RWPE1 (cell line): ENCODE results near the gene PLA2G4D.

Experiments used
- CTCF ChIA-PET: fragments of 350-600 bp; sonication (Branson Sonifier 250); formaldehyde crosslinking; extraction: SDS; loops from one replicate; lab custom pipeline; 2021; lab: Yijun Ruan, JAX
- POLR2A ChIA-PET: fragments of 400-600 bp; formaldehyde crosslinking; extraction: SDS; loops from one replicate; lab custom pipeline; 2020; ENCODE audit warnings: antibody characterized with exemption; ENCODE audit not compliant: low non-redundant PET; lab: Yijun Ruan, JAX
- DNase-seq: peaks from one replicate; pipeline ENCODE4 v3.0.0; 2012; ENCODE audit warnings: low spot score
- H3K27ac ChIP-seq: fragments of 450-650 bp; 2 replicates; pipeline ENCODE4 v1.5.1; 2017
- TF ChIP-seq, protein P1 (sequence below): fragments of 450-650 bp; conservative IDR thresholded peaks from 2 replicates; pipeline ENCODE4 v1.5.1; 2017; ENCODE audit warnings: low read depth, mild to moderate bottlenecking

PLA2G4D gene, protein sequence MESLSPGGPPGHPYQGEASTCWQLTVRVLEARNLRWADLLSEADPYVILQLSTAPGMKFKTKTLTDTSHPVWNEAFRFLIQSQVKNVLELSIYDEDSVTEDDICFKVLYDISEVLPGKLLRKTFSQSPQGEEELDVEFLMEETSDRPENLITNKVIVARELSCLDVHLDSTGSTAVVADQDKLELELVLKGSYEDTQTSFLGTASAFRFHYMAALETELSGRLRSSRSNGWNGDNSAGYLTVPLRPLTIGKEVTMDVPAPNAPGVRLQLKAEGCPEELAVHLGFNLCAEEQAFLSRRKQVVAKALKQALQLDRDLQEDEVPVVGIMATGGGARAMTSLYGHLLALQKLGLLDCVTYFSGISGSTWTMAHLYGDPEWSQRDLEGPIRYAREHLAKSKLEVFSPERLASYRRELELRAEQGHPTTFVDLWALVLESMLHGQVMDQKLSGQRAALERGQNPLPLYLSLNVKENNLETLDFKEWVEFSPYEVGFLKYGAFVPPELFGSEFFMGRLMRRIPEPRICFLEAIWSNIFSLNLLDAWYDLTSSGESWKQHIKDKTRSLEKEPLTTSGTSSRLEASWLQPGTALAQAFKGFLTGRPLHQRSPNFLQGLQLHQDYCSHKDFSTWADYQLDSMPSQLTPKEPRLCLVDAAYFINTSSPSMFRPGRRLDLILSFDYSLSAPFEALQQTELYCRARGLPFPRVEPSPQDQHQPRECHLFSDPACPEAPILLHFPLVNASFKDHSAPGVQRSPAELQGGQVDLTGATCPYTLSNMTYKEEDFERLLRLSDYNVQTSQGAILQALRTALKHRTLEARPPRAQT

DNA sequence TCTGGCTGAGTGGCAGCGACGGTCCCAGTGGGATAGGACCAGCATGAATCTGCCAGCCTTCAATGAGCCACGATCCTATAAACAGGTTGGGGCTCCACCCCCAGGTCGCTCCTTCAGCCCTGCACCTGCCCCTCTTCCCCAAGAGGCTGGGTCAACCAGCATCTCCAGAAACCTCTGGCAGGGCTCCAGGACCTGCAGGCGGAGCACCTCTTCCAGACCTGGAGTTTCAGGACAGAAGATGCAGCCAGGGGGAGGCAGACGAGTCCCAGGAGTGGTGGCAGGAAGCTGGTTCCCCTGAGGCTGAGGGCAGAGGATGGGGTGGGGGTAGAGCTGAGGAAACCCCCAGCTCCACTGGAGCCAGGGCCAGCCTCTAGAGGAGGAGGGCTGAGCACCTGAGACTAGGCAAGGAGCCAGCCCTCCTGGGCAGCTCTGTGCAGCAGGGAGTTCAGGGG, at the start of gene PLA2G4D:
PLA2G4D (minus strand) TSS at position 51 of the 452 bp plus-strand sequence. CDS start 103 bp downstream, outside the sequence.
- CTCF ChIA-PET, result interaction anchor here (0.6 to 4.4 kb wide), 7 partner anchors 9 to 43 kb away, joined by 3 to 24 read pairs (median 6); no protein-coding TSS in a partner anchor
- POLR2A ChIA-PET, result no interaction called here
- DNase-seq, result no peak

DNA sequence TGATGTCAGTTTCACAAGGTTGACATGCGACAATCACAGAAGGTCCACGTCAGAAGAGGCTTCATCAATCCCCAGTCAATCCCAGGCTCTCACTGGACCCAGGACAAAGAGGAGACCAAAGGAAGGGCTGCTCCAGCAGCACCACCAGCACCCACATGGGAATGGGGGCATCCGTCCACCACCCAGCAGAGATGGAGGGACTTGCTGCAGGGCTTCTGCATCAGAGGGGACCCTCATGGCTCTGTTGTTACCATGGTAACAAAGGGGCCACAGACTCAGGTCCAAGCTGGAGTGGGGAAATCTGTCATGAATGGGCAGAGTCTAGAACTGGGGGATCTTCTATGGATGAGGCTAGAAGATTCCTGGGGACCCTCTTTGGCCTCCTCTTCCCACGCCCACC, 49.0 kb upstream of the PLA2G4D start:
- TF ChIP-seq, protein P1, sequence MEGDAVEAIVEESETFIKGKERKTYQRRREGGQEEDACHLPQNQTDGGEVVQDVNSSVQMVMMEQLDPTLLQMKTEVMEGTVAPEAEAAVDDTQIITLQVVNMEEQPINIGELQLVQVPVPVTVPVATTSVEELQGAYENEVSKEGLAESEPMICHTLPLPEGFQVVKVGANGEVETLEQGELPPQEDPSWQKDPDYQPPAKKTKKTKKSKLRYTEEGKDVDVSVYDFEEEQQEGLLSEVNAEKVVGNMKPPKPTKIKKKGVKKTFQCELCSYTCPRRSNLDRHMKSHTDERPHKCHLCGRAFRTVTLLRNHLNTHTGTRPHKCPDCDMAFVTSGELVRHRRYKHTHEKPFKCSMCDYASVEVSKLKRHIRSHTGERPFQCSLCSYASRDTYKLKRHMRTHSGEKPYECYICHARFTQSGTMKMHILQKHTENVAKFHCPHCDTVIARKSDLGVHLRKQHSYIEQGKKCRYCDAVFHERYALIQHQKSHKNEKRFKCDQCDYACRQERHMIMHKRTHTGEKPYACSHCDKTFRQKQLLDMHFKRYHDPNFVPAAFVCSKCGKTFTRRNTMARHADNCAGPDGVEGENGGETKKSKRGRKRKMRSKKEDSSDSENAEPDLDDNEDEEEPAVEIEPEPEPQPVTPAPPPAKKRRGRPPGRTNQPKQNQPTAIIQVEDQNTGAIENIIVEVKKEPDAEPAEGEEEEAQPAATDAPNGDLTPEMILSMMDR, result no peak
- ChIA-PET CTCF (interaction anchor here (0.5 kb wide), 1 partner anchor 174 kb away, joined by 4 read pairs; no protein-coding TSS in a partner anchor), POLR2A (no interaction called here)
- no peak for DNase-seq
- no peak overlapping the region for H3K27ac ChIP-seq

More for the DNA sequence above, at the start of gene PLA2G4D:
- TF ChIP-seq, protein P1, result no peak
- peak within 1 kb of the TSS; percentile 52 for H3K27ac ChIP-seq

DNA sequence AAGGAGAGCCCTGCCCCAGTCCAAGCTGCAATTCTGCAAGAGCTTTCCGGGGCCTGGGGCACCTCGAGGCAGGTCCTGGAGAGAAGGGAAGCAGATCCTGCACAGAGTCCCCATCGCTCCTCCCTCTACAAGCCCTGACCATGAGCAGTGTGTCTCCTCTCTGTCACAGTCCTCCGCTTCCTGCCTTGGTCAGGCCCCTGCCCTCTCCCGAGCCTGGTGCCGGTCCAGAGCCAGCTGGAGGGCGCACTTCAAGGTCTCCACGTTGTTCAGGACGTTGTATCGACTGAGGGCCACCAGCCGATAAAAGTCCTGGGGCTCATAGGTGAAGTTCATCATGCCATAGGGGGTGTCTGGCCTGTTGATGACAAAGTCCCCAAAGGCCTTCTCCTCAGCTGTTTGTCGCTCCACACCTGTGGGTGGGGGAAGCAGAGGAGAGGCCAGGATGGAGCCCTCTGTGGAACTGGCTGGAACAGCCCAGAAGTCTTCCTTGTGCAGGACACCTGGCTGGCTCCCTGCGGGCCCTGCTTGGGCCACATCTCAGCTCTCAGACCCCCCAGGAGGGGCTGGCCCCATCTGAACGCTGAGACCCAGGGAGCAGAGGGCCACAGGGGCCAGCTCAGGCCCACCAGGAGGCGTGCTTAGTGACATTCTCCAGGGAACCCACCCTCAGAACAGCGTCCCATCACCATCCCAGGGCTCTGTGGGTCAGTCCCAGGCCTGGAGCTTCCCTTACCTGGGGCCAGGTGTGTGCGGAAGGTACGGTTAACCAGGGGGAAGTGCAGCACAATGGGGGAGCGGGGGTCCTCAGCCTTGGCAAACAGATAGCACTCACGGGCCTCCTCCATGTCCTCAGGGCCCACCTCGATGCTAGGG, 47.7 kb upstream of the PLA2G4D start:
- no peak for DNase-seq
- POLR2A ChIA-PET, result no interaction called here
- TF ChIP-seq, protein P1, result no peak
- CTCF ChIA-PET, result interaction anchor here (0.6 kb wide), 1 partner anchor 247 kb away, joined by 4 read pairs; no protein-coding TSS in a partner anchor
- no peak overlapping the region for H3K27ac ChIP-seq

DNA sequence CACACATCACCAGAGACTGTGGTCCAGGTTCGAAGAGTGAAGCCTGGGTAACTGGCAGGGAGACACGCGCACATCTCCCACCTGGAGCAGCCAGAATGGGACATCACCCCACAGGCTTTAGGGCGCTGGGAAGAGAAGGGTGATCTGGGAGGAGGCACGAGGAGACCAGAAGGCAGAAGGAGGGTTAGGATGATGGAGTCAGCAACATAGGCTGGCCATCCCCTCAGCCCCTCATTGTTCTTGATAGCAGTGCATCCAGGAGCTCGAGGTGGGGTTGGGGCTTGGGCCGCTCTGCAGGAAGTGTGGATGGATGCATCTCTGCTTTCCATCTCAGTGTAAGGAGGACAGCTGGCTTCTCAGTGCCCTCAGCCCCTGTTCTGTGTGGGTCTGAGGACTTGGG, 46.9 kb upstream of the PLA2G4D start:
- POLR2A ChIA-PET, result no interaction called here
- no peak for DNase-seq
- H3K27ac ChIP-seq, result no peak overlapping the region
- CTCF ChIA-PET, result no interaction called here
- TF ChIP-seq, protein P1, result no peak

DNA sequence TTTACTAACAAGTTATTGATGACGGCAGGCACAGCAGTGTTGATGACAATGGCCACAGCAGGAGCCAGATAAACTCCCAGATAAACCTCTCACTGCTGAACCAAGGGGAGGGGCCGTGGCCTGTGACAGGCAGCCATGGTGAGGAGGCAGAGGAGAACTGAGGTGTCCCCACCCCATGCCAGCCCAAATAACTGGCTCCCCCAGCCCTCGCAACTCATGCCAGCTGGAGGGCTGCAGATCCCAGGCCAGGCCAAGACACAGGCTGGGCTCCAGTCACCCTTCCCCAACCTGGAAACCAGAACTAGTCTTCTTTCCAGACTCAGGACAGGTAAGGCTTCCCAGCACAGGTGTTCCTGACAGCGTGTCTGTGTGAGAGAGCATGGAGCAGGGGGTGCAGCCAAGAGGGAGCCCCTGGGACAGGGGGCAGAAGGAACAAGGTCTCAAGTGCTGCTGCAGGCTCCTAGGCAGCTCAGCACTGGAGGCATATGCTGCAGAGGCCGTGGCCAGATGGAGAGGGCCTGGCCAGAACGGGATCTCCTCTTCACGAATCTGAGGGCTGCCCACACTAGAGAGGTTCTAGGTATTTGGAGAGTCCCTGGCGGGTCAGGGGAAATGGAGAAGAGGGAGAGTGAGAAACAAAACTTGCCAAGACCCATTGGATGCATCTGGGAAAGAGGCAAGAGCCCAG, 46.2 kb upstream of the PLA2G4D start:
- ChIA-PET CTCF (interaction anchor here (0.5 kb wide), 1 partner anchor 56 kb away, joined by 3 read pairs; no protein-coding TSS in a partner anchor), POLR2A (no interaction called here)
- H3K27ac ChIP-seq, result no peak overlapping the region
- no peak for DNase-seq
- TF ChIP-seq, protein P1, result no peak
